Measurements from ENCODE around the gene CEP57L1. TPM values are rescaled to one million over a fixed set of nuclear protein-coding genes. Genes with fewer than 3 reads are reported as not detected.
"Not testable (repeated sequence)": the region's sequence is repeated elsewhere in the genome, so short reads cannot be mapped to it uniquely, and the experiment has no call there.

CEP57L1 gene
- total and polyA plus RNA-seq, 2 donors (not counting 1 experiment from before 2014, with no cell fraction given), result 3.1 to 8.8 TPM

DNA sequence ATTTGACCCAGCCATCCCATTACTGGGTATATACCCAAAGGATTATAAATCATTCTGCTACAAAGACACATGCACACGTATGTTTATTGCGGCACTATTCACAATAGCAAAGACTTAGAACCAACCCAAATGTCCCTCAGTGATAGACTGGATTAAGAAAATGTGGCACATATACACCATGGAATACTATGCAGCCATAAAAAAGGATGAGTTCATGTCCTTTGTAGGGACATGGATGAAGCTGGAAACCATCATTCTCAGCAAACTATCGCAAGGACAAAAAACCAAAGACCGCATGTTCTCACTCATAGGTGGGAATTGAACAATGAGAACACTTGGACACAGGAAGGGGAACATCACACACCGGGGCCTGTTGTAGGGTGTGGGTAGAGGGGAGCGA is 40.7 kb downstream of the CEP57L1 start:
- H3K4me2 ChIP-seq (replicated peaks; ENCODE audit: low read depth, low read length, poor library complexity, severe bottlenecking); H3K27me3 Mint-ChIP-seq; H4K20me1 ChIP-seq (ENCODE audit: control insufficient read depth, insufficient read depth, low read length, poor library complexity, severe bottlenecking); H2AFZ ChIP-seq (ENCODE audit: insufficient read depth, low read depth, low read length, poor library complexity, severe bottlenecking); H3K9ac ChIP-seq (ENCODE audit: low read length); H3K27ac ChIP-seq (ENCODE audit: low read length in 2 of 2); POLR2A ChIA-PET; intact Hi-C loops (cut with micrococcal nuclease); H3K27ac Mint-ChIP-seq; H3K36me3 ChIP-seq (replicated peaks in 1 of 2; ENCODE audit: control extremely low read depth in 1 of 2, control insufficient read depth in 1 of 2, extremely low read depth in 1 of 2, insufficient read depth in 2 of 2, low read length in 1 of 2); CTCF ChIA-PET; H3K4me1 ChIP-seq (ENCODE audit: control insufficient read depth in 2 of 2, insufficient read depth in 2 of 2, low read length in 2 of 2); H3K4me3 Mint-ChIP-seq; ATAC-seq (ENCODE audit: low read depth); H3K27me3 ChIP-seq (replicated peaks in 1 of 4; ENCODE audit: control extremely low read depth in 1 of 4, control insufficient read depth in 3 of 4, insufficient read depth in 4 of 4, low read length in 3 of 4); DNase-seq; H3K9me3 Mint-ChIP-seq (ENCODE audit: insufficient read depth); H3K9me3 ChIP-seq (ENCODE audit: control extremely low read depth in 1 of 3, control insufficient read depth in 2 of 3, insufficient read depth in 1 of 3, low read length in 2 of 3); H3K79me2 ChIP-seq (ENCODE audit: control insufficient read depth, insufficient read depth, low read length); H3K4me1 Mint-ChIP-seq; H3K4me3 ChIP-seq (ENCODE audit: control extremely low read depth in 1 of 5, extremely low read depth in 1 of 5, insufficient read depth in 1 of 5, low read depth in 2 of 5, low read length in 4 of 5): not testable (repeated sequence)
- WGBS (ENCODE audit: insufficient coverage), result 100% methylated on average over 1 of the region's 6 CpGs

DNA sequence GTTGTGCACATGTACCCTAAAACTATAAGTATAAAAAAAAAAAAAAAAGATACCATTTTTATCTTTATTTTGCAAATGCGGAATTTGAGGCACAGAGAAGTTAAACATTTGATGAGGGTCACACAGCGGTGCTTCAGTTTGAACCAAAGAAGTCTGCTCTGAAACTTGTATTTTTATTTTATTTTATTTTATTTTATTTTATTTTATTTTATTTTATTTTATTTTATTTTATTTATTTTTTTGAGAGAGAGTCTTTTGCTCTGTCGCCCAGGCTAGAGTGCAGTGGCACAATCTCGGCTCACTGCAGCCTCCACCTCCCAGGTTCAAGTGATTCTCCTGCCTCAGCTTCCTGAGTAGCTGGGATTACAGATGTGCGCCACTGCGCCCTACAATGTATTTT is 41.2 kb downstream of the CEP57L1 start:
- H3K36me3 ChIP-seq (replicated peaks in 1 of 2; ENCODE audit: control extremely low read depth in 1 of 2, control insufficient read depth in 1 of 2, extremely low read depth in 1 of 2, insufficient read depth in 2 of 2, low read length in 1 of 2); H3K27me3 Mint-ChIP-seq; H3K4me3 ChIP-seq (ENCODE audit: control extremely low read depth in 1 of 5, extremely low read depth in 1 of 5, insufficient read depth in 1 of 5, low read depth in 2 of 5, low read length in 4 of 5); intact Hi-C loops (cut with micrococcal nuclease); H3K4me1 Mint-ChIP-seq; H3K27me3 ChIP-seq (replicated peaks in 1 of 4; ENCODE audit: control extremely low read depth in 1 of 4, control insufficient read depth in 3 of 4, insufficient read depth in 4 of 4, low read length in 3 of 4); H3K79me2 ChIP-seq (ENCODE audit: control insufficient read depth, insufficient read depth, low read length); DNase-seq; H3K9me3 ChIP-seq (ENCODE audit: control extremely low read depth in 1 of 3, control insufficient read depth in 2 of 3, insufficient read depth in 1 of 3, low read length in 2 of 3); POLR2A ChIA-PET; CTCF ChIA-PET; H3K27ac ChIP-seq (ENCODE audit: low read length in 2 of 2); H3K4me2 ChIP-seq (replicated peaks; ENCODE audit: low read depth, low read length, poor library complexity, severe bottlenecking); H3K27ac Mint-ChIP-seq; ATAC-seq (ENCODE audit: low read depth); H3K9ac ChIP-seq (ENCODE audit: low read length); H3K9me3 Mint-ChIP-seq (ENCODE audit: insufficient read depth); H3K4me3 Mint-ChIP-seq; H4K20me1 ChIP-seq (ENCODE audit: control insufficient read depth, insufficient read depth, low read length, poor library complexity, severe bottlenecking); H2AFZ ChIP-seq (ENCODE audit: insufficient read depth, low read depth, low read length, poor library complexity, severe bottlenecking); H3K4me1 ChIP-seq (ENCODE audit: control insufficient read depth in 2 of 2, insufficient read depth in 2 of 2, low read length in 2 of 2): not testable (repeated sequence)
- WGBS (ENCODE audit: insufficient coverage), result 100% methylated on average over 2 of the region's 6 CpGs

DNA sequence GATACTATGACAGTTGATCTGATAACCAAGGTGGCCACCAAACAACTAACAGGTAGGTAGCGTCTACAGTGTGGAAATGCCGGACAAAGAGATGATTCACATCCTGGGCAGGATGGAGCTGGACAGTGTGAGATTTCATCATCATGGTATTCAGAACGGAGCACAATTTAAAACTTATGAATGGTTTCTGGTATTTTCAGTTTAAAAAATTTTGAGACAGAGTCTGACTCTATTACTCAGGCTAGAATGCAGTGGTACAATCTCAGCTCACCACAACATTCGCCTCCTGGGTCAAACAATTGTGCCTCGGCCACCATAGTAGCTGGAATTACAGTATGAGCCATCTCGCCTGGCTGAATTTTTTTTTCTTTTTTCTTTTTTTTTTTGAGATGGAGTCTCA is 43.8 kb downstream of the CEP57L1 start:
- Histone ChIP-seq H3K4me3 (ENCODE audit: control extremely low read depth in 1 of 5, extremely low read depth in 1 of 5, insufficient read depth in 1 of 5, low read depth in 2 of 5, low read length in 4 of 5) (no peak overlapping the region), H3K79me2 (ENCODE audit: control insufficient read depth, insufficient read depth, low read length) (no peaks in the 10 kb centered on the region), H3K36me3 (replicated peaks in 1 of 2; ENCODE audit: control extremely low read depth in 1 of 2, control insufficient read depth in 1 of 2, extremely low read depth in 1 of 2, insufficient read depth in 2 of 2, low read length in 1 of 2) (no peaks in the 10 kb centered on the region), H3K27me3 (replicated peaks in 1 of 4; ENCODE audit: control extremely low read depth in 1 of 4, control insufficient read depth in 3 of 4, insufficient read depth in 4 of 4, low read length in 3 of 4) (no peaks in the 10 kb centered on the region), H3K9me3 (ENCODE audit: control extremely low read depth in 1 of 3, control insufficient read depth in 2 of 3, insufficient read depth in 1 of 3, low read length in 2 of 3) (no peaks in the 10 kb centered on the region), H3K9ac (ENCODE audit: low read length) (no peak overlapping the region), H3K4me2 (replicated peaks; ENCODE audit: low read depth, low read length, poor library complexity, severe bottlenecking) (no peak overlapping the region), H3K27ac (ENCODE audit: low read length in 2 of 2) (no peak overlapping the region), H2AFZ (ENCODE audit: insufficient read depth, low read depth, low read length, poor library complexity, severe bottlenecking) (no peak overlapping the region), H4K20me1 (ENCODE audit: control insufficient read depth, insufficient read depth, low read length, poor library complexity, severe bottlenecking) (no peaks in the 10 kb centered on the region), H3K4me1 (ENCODE audit: control insufficient read depth in 2 of 2, insufficient read depth in 2 of 2, low read length in 2 of 2) (no peaks in the 10 kb centered on the region)
- no peaks in the 10 kb centered on the region for H3K4me1 Mint-ChIP-seq
- no peak for DNase-seq
- no peaks in the 10 kb centered on the region for H3K27me3 Mint-ChIP-seq
- ChIA-PET POLR2A (no interaction called here), CTCF (no interaction called here)
- ATAC-seq (ENCODE audit: low read depth), result no peak
- H3K9me3 Mint-ChIP-seq (ENCODE audit: insufficient read depth), result no peaks in the 10 kb centered on the region
- intact Hi-C loops (cut with micrococcal nuclease), result no loop called here
- WGBS (ENCODE audit: insufficient coverage), result 97% methylated on average over 5 of the region's 6 CpGs
- TF ChIP-seq, protein P1, sequence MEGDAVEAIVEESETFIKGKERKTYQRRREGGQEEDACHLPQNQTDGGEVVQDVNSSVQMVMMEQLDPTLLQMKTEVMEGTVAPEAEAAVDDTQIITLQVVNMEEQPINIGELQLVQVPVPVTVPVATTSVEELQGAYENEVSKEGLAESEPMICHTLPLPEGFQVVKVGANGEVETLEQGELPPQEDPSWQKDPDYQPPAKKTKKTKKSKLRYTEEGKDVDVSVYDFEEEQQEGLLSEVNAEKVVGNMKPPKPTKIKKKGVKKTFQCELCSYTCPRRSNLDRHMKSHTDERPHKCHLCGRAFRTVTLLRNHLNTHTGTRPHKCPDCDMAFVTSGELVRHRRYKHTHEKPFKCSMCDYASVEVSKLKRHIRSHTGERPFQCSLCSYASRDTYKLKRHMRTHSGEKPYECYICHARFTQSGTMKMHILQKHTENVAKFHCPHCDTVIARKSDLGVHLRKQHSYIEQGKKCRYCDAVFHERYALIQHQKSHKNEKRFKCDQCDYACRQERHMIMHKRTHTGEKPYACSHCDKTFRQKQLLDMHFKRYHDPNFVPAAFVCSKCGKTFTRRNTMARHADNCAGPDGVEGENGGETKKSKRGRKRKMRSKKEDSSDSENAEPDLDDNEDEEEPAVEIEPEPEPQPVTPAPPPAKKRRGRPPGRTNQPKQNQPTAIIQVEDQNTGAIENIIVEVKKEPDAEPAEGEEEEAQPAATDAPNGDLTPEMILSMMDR (IDR thresholded peaks at IDR 0.05), result no peak
- no peak for TF ChIP-seq EZH2 (IDR thresholded peaks at IDR 0.05; ENCODE audit: borderline replicate concordance, insufficient read depth, low read depth, low read length, poor library complexity, severe bottlenecking)
- no peak overlapping the region for H3K27ac Mint-ChIP-seq
- H3K4me3 Mint-ChIP-seq, result no peak overlapping the region

All from B cell (primary cell).